Body of pancreas (tissue), 4 donors: ENCODE measurements around the gene CTNND2.

Source experiments
- POLR2A ChIP-seq, 3 donors: fragments of 450-650 bp; IDR thresholded peaks; one replicate each; pipeline ENCODE4 v1.6.1; 2016; ENCODE audit warnings: antibody characterized with exemption in 3 of 3, mild to moderate bottlenecking in 2 of 3
- TF ChIP-seq, protein P1 (sequence below), 7 experiments: fragments of 450-650 bp in 4 of 7; fragments of 200-600 bp in 3 of 7; sonication (generic) in 3 of 7; IDR thresholded peaks; one replicate each; pipeline ENCODE4 v1.5.1; 2016 to 2019; ENCODE audit warnings: antibody characterized with exemption in 7 of 7

DNA sequence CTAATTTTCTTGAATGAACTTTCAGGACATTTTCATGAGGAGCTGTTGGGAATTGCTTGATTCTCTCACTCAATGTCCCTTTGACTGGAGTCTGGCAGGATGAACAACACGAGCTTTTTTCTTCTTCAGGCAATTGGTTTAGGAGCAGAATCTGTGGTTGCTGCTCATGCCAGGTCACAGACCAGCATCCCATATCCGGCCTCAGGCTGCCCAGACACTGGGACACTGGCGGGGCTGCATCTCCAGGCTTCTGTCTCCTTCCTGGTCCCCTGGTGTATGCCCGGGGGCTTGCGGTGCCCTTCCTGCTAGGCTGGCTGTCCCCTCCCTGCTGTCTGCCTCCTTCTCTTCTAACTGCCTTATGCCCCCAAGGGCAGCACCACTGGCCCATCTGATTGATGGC lies 831.7 kb downstream of the CTNND2 start:
- TF ChIP-seq, protein P1, sequence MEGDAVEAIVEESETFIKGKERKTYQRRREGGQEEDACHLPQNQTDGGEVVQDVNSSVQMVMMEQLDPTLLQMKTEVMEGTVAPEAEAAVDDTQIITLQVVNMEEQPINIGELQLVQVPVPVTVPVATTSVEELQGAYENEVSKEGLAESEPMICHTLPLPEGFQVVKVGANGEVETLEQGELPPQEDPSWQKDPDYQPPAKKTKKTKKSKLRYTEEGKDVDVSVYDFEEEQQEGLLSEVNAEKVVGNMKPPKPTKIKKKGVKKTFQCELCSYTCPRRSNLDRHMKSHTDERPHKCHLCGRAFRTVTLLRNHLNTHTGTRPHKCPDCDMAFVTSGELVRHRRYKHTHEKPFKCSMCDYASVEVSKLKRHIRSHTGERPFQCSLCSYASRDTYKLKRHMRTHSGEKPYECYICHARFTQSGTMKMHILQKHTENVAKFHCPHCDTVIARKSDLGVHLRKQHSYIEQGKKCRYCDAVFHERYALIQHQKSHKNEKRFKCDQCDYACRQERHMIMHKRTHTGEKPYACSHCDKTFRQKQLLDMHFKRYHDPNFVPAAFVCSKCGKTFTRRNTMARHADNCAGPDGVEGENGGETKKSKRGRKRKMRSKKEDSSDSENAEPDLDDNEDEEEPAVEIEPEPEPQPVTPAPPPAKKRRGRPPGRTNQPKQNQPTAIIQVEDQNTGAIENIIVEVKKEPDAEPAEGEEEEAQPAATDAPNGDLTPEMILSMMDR (IDR thresholded peaks at IDR 0.05), result no peak
- TF ChIP-seq POLR2A (IDR thresholded peaks at IDR 0.05), result no peak
